Measurements from ENCODE around the gene ST8SIA3. TPM values are rescaled to one million over a fixed set of nuclear protein-coding genes. Genes with fewer than 3 reads are reported as not detected.

ST8SIA3 gene
- total and polyA plus RNA-seq, 12 donors = not detected

GRCh38 chr18:57331718-57332117 lies 20.6 kb upstream of the ST8SIA3 start:
- peaks cover 0 to 4% (median 0%) of the 10 kb centered on the region in 11 donors for H3K9me3 ChIP-seq
- H3K27ac ChIP-seq = no peak overlapping the region
- no peak overlapping the region for H3K4me3 ChIP-seq
- DNase-seq (no peak), ATAC-seq (no peak)
- WGBS, 2 donors = 89 to 95% methylated on average over 2 of the region's 2 CpGs
- intact Hi-C loops (cut with DNase I) = no loop called here
- no peaks in the 10 kb centered on the region for H3K4me1 ChIP-seq
- no peaks in the 10 kb centered on the region for H3K36me3 ChIP-seq
- no peak for TF ChIP-seq CTCF (IDR thresholded peaks at IDR 0.05)
- H3K27me3 ChIP-seq = peaks cover 0 to 30% (median 0%) of the 10 kb centered on the region in 7 donors

GRCh38 chr18:57333940-57334339 lies 18.4 kb upstream of the ST8SIA3 start:
- intact Hi-C loops (cut with DNase I) = no loop called here
- Histone ChIP-seq H3K27ac (no peak overlapping the region), H3K4me1 (no peaks in the 10 kb centered on the region), H3K4me3 (no peak overlapping the region), H3K9me3 (no peaks in the 10 kb centered on the region), H3K27me3 (peaks cover 0 to 36% (median 0%) of the 10 kb centered on the region in 7 donors), H3K36me3 (no peaks in the 10 kb centered on the region)
- TF ChIP-seq CTCF (IDR thresholded peaks at IDR 0.05) = no peak
- no peak for DNase-seq
- ATAC-seq = no peak
- 42 to 43% methylated on average over 5 of the region's 5 CpGs for WGBS, 2 donors

- 54 to 58% methylated on average over 6 of the region's 6 CpGs for WGBS, 2 donors
- intact Hi-C loops (cut with DNase I) = no loop called here
- Histone ChIP-seq H3K9me3 (no peaks in the 10 kb centered on the region), H3K4me3 (no peak overlapping the region), H3K4me1 (no peaks in the 10 kb centered on the region), H3K36me3 (no peaks in the 10 kb centered on the region), H3K27me3 (peaks cover 0 to 37% (median 0%) of the 10 kb centered on the region in 7 donors), H3K27ac (no peak overlapping the region)
- no peak for TF ChIP-seq CTCF (IDR thresholded peaks at IDR 0.05)
- DNase-seq (no peak), ATAC-seq (no peak)
These were observed 18.0 kb upstream of the ST8SIA3 start for GRCh38 chr18:57334383-57334782.

- no peak for TF ChIP-seq CTCF (IDR thresholded peaks at IDR 0.05)
- Histone ChIP-seq H3K36me3 (no peaks in the 10 kb centered on the region), H3K4me1 (no peaks in the 10 kb centered on the region), H3K27ac (no peak overlapping the region), H3K9me3 (no peaks in the 10 kb centered on the region), H3K4me3 (no peak overlapping the region), H3K27me3 (peaks cover 0 to 46% (median 0%) of the 10 kb centered on the region in 7 donors)
- 64 to 77% methylated on average over 2 of the region's 2 CpGs for WGBS, 2 donors
- intact Hi-C loops (cut with DNase I) = no loop called here
- no peak for ATAC-seq
- no peak for DNase-seq
These were observed 16.0 kb upstream of the ST8SIA3 start for GRCh38 chr18:57336343-57336742.

Data from heart right ventricle (tissue), 16 donors.